ENCODE results near the gene MYO1G. TPM values are rescaled to one million over a fixed set of nuclear protein-coding genes. Genes with fewer than 3 reads are reported as not detected.

Gene MYO1G
- total RNA-seq, 1 experiment from 2014 or later = 0.11 TPM

DNA sequence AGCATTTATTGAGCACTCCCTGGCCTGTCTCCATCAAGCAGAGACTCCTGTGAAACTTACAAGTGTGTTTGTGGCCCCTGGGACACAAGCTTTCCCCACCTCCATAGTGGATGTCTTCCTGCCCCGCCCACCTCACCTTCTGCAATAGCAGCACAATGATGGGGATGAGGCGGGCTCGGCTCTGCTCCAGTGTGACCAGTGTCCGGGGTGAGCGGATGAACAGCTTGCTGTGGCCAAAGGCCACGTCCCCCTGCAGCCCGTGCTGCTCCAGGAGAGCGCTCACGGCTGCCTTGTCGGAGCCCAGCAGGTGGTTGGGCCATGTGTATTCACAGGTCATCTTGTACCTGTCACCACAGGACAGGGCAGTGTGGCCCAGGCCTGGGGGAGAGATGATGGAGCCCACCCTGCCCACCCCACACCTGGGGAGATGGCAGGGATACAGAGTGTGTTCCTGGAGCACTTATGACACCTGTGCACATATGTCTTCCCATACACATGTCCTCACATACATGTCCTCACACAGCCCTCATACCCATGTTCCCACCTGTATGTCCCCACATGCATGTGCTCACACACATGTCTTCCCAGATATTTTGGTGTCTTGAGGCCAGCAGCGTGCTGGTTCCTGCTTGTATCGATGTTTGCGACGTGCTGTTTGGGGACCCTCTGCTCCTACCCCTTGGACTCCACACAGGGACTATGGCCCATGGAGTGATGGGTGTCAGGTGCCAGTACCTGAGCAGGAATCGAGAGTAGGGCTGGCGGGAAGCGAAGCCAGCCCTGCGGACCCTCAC lies 12.7 kb downstream of the MYO1G start:
- CTCF ChIA-PET = interaction anchor here (0.6 kb wide), 1 partner anchor 285 kb away, joined by 11 read pairs; no protein-coding TSS in a partner anchor
- intact Hi-C loops (cut with micrococcal nuclease) = no loop called here
- ATAC-seq (no peak), DNase-seq (no peak)
- no peaks in the 10 kb centered on the region for H3K9me3 ChIP-seq (ENCODE audit: low read length)
- H3F3A ChIP-seq (ENCODE audit: low read length, unreplicated experiment) = no peaks in the 10 kb centered on the region
- no peak overlapping the region for H2AFZ ChIP-seq (ENCODE audit: low read length)
- no peak overlapping the region for H3K27ac ChIP-seq (ENCODE audit: low read length)
- no peaks in the 10 kb centered on the region for H3K79me2 ChIP-seq (ENCODE audit: low read length)
- TF ChIP-seq EZH2 (IDR thresholded peaks at IDR 0.05; ENCODE audit: low read length, unreplicated experiment) (no peak), EZH2phosphoT487 (IDR thresholded peaks at IDR 0.05; ENCODE audit: borderline replicate concordance, low read length) (no peak)
- TF ChIP-seq, protein P1, sequence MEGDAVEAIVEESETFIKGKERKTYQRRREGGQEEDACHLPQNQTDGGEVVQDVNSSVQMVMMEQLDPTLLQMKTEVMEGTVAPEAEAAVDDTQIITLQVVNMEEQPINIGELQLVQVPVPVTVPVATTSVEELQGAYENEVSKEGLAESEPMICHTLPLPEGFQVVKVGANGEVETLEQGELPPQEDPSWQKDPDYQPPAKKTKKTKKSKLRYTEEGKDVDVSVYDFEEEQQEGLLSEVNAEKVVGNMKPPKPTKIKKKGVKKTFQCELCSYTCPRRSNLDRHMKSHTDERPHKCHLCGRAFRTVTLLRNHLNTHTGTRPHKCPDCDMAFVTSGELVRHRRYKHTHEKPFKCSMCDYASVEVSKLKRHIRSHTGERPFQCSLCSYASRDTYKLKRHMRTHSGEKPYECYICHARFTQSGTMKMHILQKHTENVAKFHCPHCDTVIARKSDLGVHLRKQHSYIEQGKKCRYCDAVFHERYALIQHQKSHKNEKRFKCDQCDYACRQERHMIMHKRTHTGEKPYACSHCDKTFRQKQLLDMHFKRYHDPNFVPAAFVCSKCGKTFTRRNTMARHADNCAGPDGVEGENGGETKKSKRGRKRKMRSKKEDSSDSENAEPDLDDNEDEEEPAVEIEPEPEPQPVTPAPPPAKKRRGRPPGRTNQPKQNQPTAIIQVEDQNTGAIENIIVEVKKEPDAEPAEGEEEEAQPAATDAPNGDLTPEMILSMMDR (conservative IDR thresholded peaks at IDR 0.05; ENCODE audit: low read depth, low read length) = no peak
- no peaks in the 10 kb centered on the region for H3K36me3 ChIP-seq (ENCODE audit: low read depth, low read length)
- no peaks in the 10 kb centered on the region for H3K27me3 ChIP-seq (ENCODE audit: low read length)
- no peak overlapping the region for H3K4me2 ChIP-seq (ENCODE audit: low read length)
- BruUV-seq (replicated peaks) = no TSS peak
- POLR2A ChIA-PET (ENCODE audit: unreplicated experiment) = no interaction called here
- H3K9me2 ChIP-seq (replicated peaks; ENCODE audit: low read length) = no peaks in the 10 kb centered on the region
- no peaks in the 10 kb centered on the region for H3K4me1 ChIP-seq (ENCODE audit: insufficient read depth, low read length)
- H3K4me3 ChIP-seq (ENCODE audit: low read length) = no peak overlapping the region
- H3K9ac ChIP-seq (ENCODE audit: low read length) = no peak overlapping the region
- no peaks in the 10 kb centered on the region for H4K20me1 ChIP-seq (ENCODE audit: low read length)

DNA sequence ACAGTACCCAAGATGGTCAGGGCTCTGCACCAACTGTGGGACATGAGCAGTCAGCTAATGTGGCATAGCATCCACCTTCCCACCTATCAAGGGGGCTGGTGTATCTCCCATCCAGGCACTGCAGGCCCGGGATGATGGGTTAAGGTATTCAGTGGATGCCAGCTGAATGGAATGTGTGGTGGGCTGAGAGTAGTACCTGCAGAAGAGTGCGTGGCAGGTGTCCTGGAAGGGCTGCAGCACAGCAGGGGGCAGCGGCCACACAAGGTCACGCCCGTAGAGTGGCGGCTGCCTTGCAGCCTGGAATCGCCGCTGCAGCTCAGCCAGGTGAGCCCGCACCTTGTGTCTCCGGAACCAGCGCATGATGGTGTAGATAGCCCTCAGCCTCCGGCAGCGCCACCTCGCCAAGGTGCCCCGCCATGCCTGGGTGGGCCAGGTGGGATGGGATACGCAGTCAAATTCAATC lies 13.3 kb downstream of the MYO1G start:
- intact Hi-C loops (cut with micrococcal nuclease) = no loop called here
- Histone ChIP-seq H3K9ac (ENCODE audit: low read length) (no peak overlapping the region), H3K4me2 (ENCODE audit: low read length) (no peak overlapping the region), H4K20me1 (ENCODE audit: low read length) (no peaks in the 10 kb centered on the region), H3K36me3 (ENCODE audit: low read depth, low read length) (no peaks in the 10 kb centered on the region), H3K79me2 (ENCODE audit: low read length) (no peaks in the 10 kb centered on the region), H3K9me3 (ENCODE audit: low read length) (no peaks in the 10 kb centered on the region), H3K9me2 (replicated peaks; ENCODE audit: low read length) (no peaks in the 10 kb centered on the region), H3K4me1 (ENCODE audit: insufficient read depth, low read length) (no peaks in the 10 kb centered on the region), H2AFZ (ENCODE audit: low read length) (no peak overlapping the region), H3F3A (ENCODE audit: low read length, unreplicated experiment) (no peaks in the 10 kb centered on the region), H3K27ac (ENCODE audit: low read length) (no peak overlapping the region), H3K27me3 (ENCODE audit: low read length) (no peaks in the 10 kb centered on the region), H3K4me3 (ENCODE audit: low read length) (no peak overlapping the region)
- ATAC-seq (no peak), DNase-seq (no peak)
- no TSS peak for BruUV-seq (replicated peaks)
- ChIA-PET POLR2A (ENCODE audit: unreplicated experiment) (no interaction called here), CTCF (interaction anchor here (0.6 kb wide), 1 partner anchor 284 kb away, joined by 11 read pairs; no protein-coding TSS in a partner anchor)
- TF ChIP-seq EZH2 (IDR thresholded peaks at IDR 0.05; ENCODE audit: low read length, unreplicated experiment) = no peak
- TF ChIP-seq, protein P1 (conservative IDR thresholded peaks at IDR 0.05; ENCODE audit: low read depth, low read length) = no peak
- no peak for TF ChIP-seq EZH2phosphoT487 (IDR thresholded peaks at IDR 0.05; ENCODE audit: borderline replicate concordance, low read length)

DNA sequence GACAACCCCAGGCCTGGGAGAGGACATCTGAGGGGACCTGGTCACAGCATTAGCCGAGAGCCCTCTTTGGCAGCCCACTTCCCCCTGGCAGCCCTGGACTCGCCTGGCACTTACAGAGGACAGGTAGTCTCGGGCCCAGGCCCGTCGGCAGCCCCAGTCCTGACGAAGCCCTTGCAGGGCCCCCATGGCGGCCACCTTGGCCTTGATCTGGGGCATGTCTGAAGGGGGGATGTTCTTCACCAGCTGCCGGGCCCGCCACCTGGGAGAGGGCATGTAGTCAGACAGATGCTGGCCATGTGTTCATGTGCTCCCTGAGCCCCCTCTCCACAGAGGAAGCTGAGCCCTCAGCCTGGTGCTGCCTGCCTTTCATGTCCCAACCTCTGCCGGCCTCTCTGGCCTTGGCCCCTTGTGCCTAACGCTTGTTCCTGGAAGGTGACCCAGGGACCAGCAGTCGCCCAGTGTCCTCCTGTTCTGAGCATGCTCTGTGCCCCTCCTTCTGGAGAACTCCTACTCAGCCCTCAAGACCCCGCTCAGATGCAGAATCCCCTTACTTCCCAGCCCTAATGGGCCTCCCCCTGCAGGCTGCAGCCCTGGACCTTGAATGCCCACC lies 13.9 kb downstream of the MYO1G start:
- Histone ChIP-seq H3K27ac (ENCODE audit: low read length) (no peak overlapping the region), H2AFZ (ENCODE audit: low read length) (no peak overlapping the region), H3K4me3 (ENCODE audit: low read length) (no peak overlapping the region), H3K36me3 (ENCODE audit: low read depth, low read length) (no peaks in the 10 kb centered on the region), H3F3A (ENCODE audit: low read length, unreplicated experiment) (no peaks in the 10 kb centered on the region), H3K9ac (ENCODE audit: low read length) (no peak overlapping the region), H3K4me1 (ENCODE audit: insufficient read depth, low read length) (no peaks in the 10 kb centered on the region), H3K79me2 (ENCODE audit: low read length) (no peaks in the 10 kb centered on the region), H3K9me3 (ENCODE audit: low read length) (no peaks in the 10 kb centered on the region), H3K9me2 (replicated peaks; ENCODE audit: low read length) (no peaks in the 10 kb centered on the region), H4K20me1 (ENCODE audit: low read length) (no peaks in the 10 kb centered on the region), H3K27me3 (ENCODE audit: low read length) (no peaks in the 10 kb centered on the region), H3K4me2 (ENCODE audit: low read length) (no peak overlapping the region)
- no peak for ATAC-seq
- TF ChIP-seq EZH2 (IDR thresholded peaks at IDR 0.05; ENCODE audit: low read length, unreplicated experiment) = no peak
- TF ChIP-seq EZH2phosphoT487 (IDR thresholded peaks at IDR 0.05; ENCODE audit: borderline replicate concordance, low read length) = no peak
- TF ChIP-seq, protein P1 (conservative IDR thresholded peaks at IDR 0.05; ENCODE audit: low read depth, low read length) = no peak
- ChIA-PET POLR2A (ENCODE audit: unreplicated experiment) (no interaction called here), CTCF (no interaction called here)
- intact Hi-C loops (cut with micrococcal nuclease) = no loop called here
- DNase-seq = no peak
- BruUV-seq (replicated peaks) = no TSS peak
